Measurements from ENCODE around the gene CPSF7.

DNA sequence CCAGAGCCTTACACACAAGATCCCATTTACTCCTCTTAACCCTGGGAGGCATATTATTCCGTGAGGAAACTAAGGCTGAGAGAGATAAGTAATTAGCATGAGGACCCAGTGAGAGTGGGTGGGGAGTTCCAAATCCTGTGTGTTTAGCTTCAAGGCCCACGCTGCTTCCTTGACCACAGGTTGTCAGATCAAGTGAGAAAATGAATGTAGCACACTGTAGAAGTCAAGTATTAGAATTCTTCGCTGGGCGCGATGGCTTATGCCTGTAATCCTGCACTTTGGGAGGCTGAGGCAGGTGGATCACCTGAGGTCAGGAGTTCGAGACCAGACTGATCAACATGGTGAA, 71.9 kb downstream of the CPSF7 start:
- TF ChIP-seq EP300 (IDR thresholded peaks at IDR 0.05; ENCODE audit: borderline replicate concordance) = no peak
- TF ChIP-seq, protein P1, sequence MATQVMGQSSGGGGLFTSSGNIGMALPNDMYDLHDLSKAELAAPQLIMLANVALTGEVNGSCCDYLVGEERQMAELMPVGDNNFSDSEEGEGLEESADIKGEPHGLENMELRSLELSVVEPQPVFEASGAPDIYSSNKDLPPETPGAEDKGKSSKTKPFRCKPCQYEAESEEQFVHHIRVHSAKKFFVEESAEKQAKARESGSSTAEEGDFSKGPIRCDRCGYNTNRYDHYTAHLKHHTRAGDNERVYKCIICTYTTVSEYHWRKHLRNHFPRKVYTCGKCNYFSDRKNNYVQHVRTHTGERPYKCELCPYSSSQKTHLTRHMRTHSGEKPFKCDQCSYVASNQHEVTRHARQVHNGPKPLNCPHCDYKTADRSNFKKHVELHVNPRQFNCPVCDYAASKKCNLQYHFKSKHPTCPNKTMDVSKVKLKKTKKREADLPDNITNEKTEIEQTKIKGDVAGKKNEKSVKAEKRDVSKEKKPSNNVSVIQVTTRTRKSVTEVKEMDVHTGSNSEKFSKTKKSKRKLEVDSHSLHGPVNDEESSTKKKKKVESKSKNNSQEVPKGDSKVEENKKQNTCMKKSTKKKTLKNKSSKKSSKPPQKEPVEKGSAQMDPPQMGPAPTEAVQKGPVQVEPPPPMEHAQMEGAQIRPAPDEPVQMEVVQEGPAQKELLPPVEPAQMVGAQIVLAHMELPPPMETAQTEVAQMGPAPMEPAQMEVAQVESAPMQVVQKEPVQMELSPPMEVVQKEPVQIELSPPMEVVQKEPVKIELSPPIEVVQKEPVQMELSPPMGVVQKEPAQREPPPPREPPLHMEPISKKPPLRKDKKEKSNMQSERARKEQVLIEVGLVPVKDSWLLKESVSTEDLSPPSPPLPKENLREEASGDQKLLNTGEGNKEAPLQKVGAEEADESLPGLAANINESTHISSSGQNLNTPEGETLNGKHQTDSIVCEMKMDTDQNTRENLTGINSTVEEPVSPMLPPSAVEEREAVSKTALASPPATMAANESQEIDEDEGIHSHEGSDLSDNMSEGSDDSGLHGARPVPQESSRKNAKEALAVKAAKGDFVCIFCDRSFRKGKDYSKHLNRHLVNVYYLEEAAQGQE (IDR thresholded peaks at IDR 0.05; ENCODE audit: low read depth) = no peak
